A673 (cell line): ENCODE results near the gene SLC39A13. TPM values are rescaled to one million over a fixed set of nuclear protein-coding genes. Genes with fewer than 3 reads are reported as not detected.

Experiments used
- BruUV-seq: library from RNA; stranded (reverse); fragments of 400-500 nt; replicated peaks from 2 replicates; lab custom pipeline; 2021; lab: Mats Ljungman, UMichigan
- CTCF ChIA-PET: fragments of 300-600 bp; sonication (Branson Sonifier 250); formaldehyde crosslinking; loops from one replicate; lab custom pipeline; 2022; ENCODE audit warnings: antibody characterized with exemption; lab: Charles Lee
- POLR2A ChIA-PET: fragments of 300-600 bp; sonication (Branson Sonifier 250); formaldehyde crosslinking; loops from one replicate; lab custom pipeline; 2022; ENCODE audit warnings: antibody characterized with exemption; ENCODE audit not compliant: low non-redundant PET; lab: Charles Lee
- DNase-seq: peaks from one replicate; pipeline ENCODE4 v3.0.0-alpha.2; 2015; ENCODE audit warnings: low spot score
- H3K27ac ChIP-seq: fragments of 200-600 bp; sonication (generic); 2 replicates; pipeline ENCODE4 v1.5.1; 2016; ENCODE audit warnings: mixed run types, low read depth, mild to moderate bottlenecking, mixed read lengths, antibody characterized with exemption, low read length; ENCODE audit not compliant: poor library complexity, severe bottlenecking
- H3K27me3 ChIP-seq: fragments of 200-600 bp; sonication (generic); replicated peaks from 2 replicates; pipeline ENCODE4 v1.6.1; 2017; ENCODE audit warnings: mixed run types, low read depth, mild to moderate bottlenecking, mixed read lengths, antibody characterized with exemption, low read length; ENCODE audit not compliant: insufficient read depth, poor library complexity
- H3K36me3 ChIP-seq: fragments of 200-600 bp; sonication (generic); 2 replicates; pipeline ENCODE4 v1.6.1; 2016; ENCODE audit warnings: mixed run types, mild to moderate bottlenecking, mixed read lengths, antibody characterized with exemption, low read length; ENCODE audit not compliant: insufficient read depth, poor library complexity, severe bottlenecking
- H3K4me1 ChIP-seq: fragments of 200-600 bp; sonication (generic); 2 replicates; pipeline ENCODE4 v1.6.1; 2017; ENCODE audit warnings: mixed run types, mild to moderate bottlenecking, mixed read lengths, antibody characterized with exemption, low read length; ENCODE audit not compliant: insufficient read depth, poor library complexity, severe bottlenecking
- H3K4me3 ChIP-seq: fragments of 200-600 bp; sonication (generic); 2 replicates; pipeline ENCODE4 v1.5.1; 2016; ENCODE audit warnings: low read depth, mixed run types, mild to moderate bottlenecking, mixed read lengths, low read length; ENCODE audit not compliant: poor library complexity, severe bottlenecking
- H3K9me3 ChIP-seq: fragments of 200-600 bp; sonication (generic); 2 replicates; pipeline ENCODE4 v1.6.1; 2016; ENCODE audit warnings: mixed run types, low read depth, mild to moderate bottlenecking, mixed read lengths, antibody characterized with exemption, low read length; ENCODE audit not compliant: poor library complexity, severe bottlenecking
- EZH2 ChIP-seq: fragments of 200-600 bp; sonication (generic); IDR thresholded peaks from 2 replicates; pipeline ENCODE4 v1.6.1; 2017; ENCODE audit warnings: borderline replicate concordance, low read depth, mild to moderate bottlenecking, mixed read lengths, antibody characterized with exemption, low read length; ENCODE audit not compliant: poor library complexity, severe bottlenecking
- intact Hi-C: fragments of 100-400 bp; cut with micrococcal nuclease; formaldehyde crosslinking; loops from one replicate; pipeline ENCODE4 v1.10.0; 2022; ENCODE audit not compliant: unreplicated experiment
- total RNA-seq: library from RNA; stranded (reverse); gene quantifications from 2 replicates; pipeline ENCODE4 v1.2.3, GENCODE V29; 2021
- TF ChIP-seq, protein P1 (sequence below): fragments of 300-800, 200-600 bp; sonication (generic); conservative IDR thresholded peaks from 2 replicates; pipeline ENCODE4 v1.5.1; 2017; ENCODE audit warnings: low read depth, mild to moderate bottlenecking, antibody characterized with exemption, low read length, moderate library complexity, mixed read lengths

Gene SLC39A13
- total RNA-seq, 1 experiment from 2014 or later, result 53.3 TPM

DNA sequence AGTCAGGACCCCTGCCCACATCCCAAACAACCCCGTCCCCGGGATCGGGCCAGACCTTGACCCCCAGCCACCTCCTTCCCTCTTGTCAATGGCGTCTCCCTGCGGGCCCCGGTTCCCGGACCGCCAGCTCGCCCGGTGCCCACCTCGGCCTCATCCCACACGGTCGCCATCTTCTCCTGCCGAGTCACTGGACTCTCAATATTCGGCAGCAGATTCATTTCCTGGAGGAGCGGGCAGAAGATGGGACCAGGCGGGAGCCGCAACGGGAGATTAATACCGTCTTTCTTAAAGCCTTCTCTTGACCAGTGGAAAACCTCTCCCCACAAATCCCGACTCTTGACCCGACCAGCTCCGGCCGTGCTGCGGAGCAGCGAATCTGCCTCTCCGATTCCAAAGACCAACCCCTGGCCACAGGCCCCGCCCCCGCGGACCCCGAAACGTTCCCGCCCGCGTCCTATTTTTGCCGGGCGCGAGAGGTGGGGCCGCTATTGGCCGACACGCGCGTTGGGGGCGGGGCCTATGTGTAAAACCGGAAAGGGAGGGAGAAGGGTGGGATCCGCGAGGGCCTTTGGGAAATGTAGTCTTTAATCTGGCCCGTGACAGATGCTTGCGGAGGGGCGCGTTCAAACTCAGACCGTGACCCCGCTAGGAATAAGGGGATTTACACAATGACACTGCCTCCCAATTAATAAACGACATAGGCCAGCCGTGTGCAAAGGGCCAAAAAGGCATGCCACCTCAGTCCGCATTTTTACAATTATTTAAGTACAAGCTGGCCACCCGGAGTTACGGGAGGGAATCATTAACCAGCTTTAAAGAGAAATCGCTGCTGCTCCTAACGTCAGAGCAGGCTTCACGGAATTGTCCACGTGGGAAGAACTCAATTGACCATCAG is 17.9 kb downstream of the SLC39A13 start, which contains the start of gene PSMC3:
TSS of gene PSMC3 (minus strand) at position 378 of the 895 bp plus-strand sequence. CDS start at position 218, 160 bp downstream.
- ChIA-PET CTCF (interaction anchor here (0.6 kb wide), 1 partner anchor 21 kb away, joined by 3 read pairs; no protein-coding TSS in a partner anchor), POLR2A (no interaction called here)
- TF ChIP-seq, protein P1, sequence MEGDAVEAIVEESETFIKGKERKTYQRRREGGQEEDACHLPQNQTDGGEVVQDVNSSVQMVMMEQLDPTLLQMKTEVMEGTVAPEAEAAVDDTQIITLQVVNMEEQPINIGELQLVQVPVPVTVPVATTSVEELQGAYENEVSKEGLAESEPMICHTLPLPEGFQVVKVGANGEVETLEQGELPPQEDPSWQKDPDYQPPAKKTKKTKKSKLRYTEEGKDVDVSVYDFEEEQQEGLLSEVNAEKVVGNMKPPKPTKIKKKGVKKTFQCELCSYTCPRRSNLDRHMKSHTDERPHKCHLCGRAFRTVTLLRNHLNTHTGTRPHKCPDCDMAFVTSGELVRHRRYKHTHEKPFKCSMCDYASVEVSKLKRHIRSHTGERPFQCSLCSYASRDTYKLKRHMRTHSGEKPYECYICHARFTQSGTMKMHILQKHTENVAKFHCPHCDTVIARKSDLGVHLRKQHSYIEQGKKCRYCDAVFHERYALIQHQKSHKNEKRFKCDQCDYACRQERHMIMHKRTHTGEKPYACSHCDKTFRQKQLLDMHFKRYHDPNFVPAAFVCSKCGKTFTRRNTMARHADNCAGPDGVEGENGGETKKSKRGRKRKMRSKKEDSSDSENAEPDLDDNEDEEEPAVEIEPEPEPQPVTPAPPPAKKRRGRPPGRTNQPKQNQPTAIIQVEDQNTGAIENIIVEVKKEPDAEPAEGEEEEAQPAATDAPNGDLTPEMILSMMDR, result no peak
- H3K36me3 ChIP-seq, result peaks cover 41% of the 10 kb centered on the region
- H3K27ac ChIP-seq, result peak within 1 kb of the TSS; percentile 98
- H3K27me3 ChIP-seq, result no peaks in the 10 kb centered on the region
- DNase-seq, result peak; percentile 100
- peaks cover 14% of the 10 kb centered on the region for H3K4me1 ChIP-seq
- no peaks in the 10 kb centered on the region for H3K9me3 ChIP-seq
- no TSS peak for BruUV-seq
- peak within 1 kb of the TSS; percentile 78 for H3K4me3 ChIP-seq
- intact Hi-C loops, result no loop called here

DNA sequence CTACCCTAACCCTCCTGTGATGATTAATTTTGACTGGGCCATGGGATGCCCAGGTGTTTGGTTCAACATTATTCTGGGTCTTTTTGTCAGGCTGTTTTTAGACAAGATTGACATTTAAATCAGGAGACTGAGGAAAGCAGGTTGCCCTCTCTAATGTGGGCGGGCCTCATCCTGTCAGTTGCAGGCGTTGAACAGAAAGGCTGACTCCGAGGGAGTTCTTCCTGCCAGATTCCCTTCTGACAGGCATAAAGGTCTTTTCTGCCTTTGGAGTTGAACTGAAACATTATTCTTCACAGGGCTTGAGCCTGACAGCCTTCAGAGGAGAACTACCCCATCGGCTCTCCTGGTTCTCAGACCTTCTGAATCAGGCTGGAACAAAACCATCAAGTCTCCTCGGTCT is 22.1 kb downstream of the SLC39A13 start:
- Histone ChIP-seq H3K4me1 (peaks cover under 1% of the 10 kb centered on the region), H3K9me3 (no peaks in the 10 kb centered on the region), H3K27me3 (no peaks in the 10 kb centered on the region), H3K27ac (no peak overlapping the region), H3K36me3 (no peaks in the 10 kb centered on the region), H3K4me3 (no peak overlapping the region)
- no TSS peak for BruUV-seq
- no peak for DNase-seq
- intact Hi-C loops, result no loop called here
- ChIA-PET POLR2A (no interaction called here), CTCF (no interaction called here)
- TF ChIP-seq, protein P1, result no peak
- no peak for TF ChIP-seq EZH2

DNA sequence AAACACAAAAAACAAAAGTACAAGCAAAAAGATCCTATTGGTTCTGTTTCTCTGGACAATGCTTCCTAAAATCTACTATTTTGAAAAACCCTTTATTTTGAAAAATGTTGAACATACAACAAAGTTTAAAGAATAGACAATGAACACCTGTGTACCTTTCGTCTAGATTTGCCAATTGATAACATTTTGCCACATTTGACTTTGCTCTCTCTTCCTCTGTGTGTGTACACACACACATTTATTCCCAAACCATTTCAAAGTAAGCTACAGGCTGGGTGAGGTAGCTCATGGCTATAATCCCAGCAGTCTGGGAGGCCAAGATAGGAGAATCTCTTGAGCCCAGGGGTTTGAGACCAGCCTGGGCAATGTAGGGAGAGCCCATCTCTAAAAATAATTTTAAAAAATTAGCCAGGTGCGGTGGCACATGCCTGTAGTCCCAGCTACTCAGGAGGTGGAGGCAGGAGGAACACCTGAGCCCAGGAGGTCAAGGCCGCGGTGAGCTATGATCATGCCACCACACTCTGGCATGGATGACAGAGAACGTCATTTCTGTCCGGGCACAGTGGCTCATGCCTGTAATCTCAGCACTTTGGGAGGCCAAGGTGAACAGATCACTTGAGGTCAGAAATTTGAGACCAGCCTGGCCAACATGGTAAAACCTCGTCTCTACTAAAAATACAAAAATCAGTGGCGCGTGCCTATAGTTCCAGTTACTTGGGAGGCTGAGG is 23.1 kb downstream of the SLC39A13 start:
- BruUV-seq, result no TSS peak
- no peaks in the 10 kb centered on the region for H3K27me3 ChIP-seq
- H3K27ac ChIP-seq, result no peak overlapping the region
- H3K9me3 ChIP-seq, result no peaks in the 10 kb centered on the region
- H3K36me3 ChIP-seq, result no peaks in the 10 kb centered on the region
- TF ChIP-seq EZH2, result no peak
- TF ChIP-seq, protein P1, result no peak
- DNase-seq, result no peak
- ChIA-PET CTCF (no interaction called here), POLR2A (interaction anchor here (0.6 kb wide), 1 partner anchor 23 kb away, joined by 3 read pairs; no protein-coding TSS in a partner anchor)
- H3K4me3 ChIP-seq, result no peak overlapping the region
- H3K4me1 ChIP-seq, result no peaks in the 10 kb centered on the region
- intact Hi-C loops, result no loop called here
